Measurements from ENCODE around the gene RELN.

RELN gene

GRCh38 chr7:103628742-103629141 lies 360.7 kb downstream of the RELN start:
- no peaks in the 10 kb centered on the region for H4K20me1 ChIP-seq (ENCODE audit: insufficient read depth, low read length, poor library complexity, severe bottlenecking)
- H3K4me2 ChIP-seq (ENCODE audit: low read depth, low read length, poor library complexity, severe bottlenecking), result no peak overlapping the region
- H3K9ac ChIP-seq (ENCODE audit: low read depth, low read length, poor library complexity, severe bottlenecking), result no peak overlapping the region
- H3F3A ChIP-seq (ENCODE audit: low read depth), result no peaks in the 10 kb centered on the region
- H3K9me2 ChIP-seq (replicated peaks; ENCODE audit: low read depth, low read length), result no peaks in the 10 kb centered on the region
- no peak overlapping the region for H2AFZ ChIP-seq (ENCODE audit: low read length)
- no peaks in the 10 kb centered on the region for H3K4me1 ChIP-seq (ENCODE audit: insufficient read depth, low read length, poor library complexity, severe bottlenecking)
- no peaks in the 10 kb centered on the region for H3K79me2 ChIP-seq (ENCODE audit: insufficient read depth, low read length)
- no peak overlapping the region for H3K4me3 ChIP-seq (ENCODE audit: low read length, poor library complexity, severe bottlenecking)
- H3K27me3 ChIP-seq (ENCODE audit: insufficient read depth, low read length, poor library complexity, severe bottlenecking), result no peaks in the 10 kb centered on the region
- no peak for TF ChIP-seq CTCF (conservative IDR thresholded peaks at IDR 0.05; ENCODE audit: low read length)
- no peak for TF ChIP-seq EZH2phosphoT487 (IDR thresholded peaks at IDR 0.05; ENCODE audit: borderline replicate concordance)
- no peaks in the 10 kb centered on the region for H3K9me3 ChIP-seq (ENCODE audit: insufficient read depth, low read depth, low read length)
- H3K36me3 ChIP-seq (ENCODE audit: insufficient read depth, low read length), result no peaks in the 10 kb centered on the region

- Histone ChIP-seq H3F3A (ENCODE audit: low read depth) (no peaks in the 10 kb centered on the region), H3K4me2 (ENCODE audit: low read depth, low read length, poor library complexity, severe bottlenecking) (no peak overlapping the region), H3K79me2 (ENCODE audit: insufficient read depth, low read length) (no peaks in the 10 kb centered on the region), H3K9me2 (replicated peaks; ENCODE audit: low read depth, low read length) (no peaks in the 10 kb centered on the region), H4K20me1 (ENCODE audit: insufficient read depth, low read length, poor library complexity, severe bottlenecking) (no peaks in the 10 kb centered on the region), H3K9ac (ENCODE audit: low read depth, low read length, poor library complexity, severe bottlenecking) (no peak overlapping the region), H2AFZ (ENCODE audit: low read length) (no peak overlapping the region), H3K27me3 (ENCODE audit: insufficient read depth, low read length, poor library complexity, severe bottlenecking) (no peaks in the 10 kb centered on the region), H3K4me3 (ENCODE audit: low read length, poor library complexity, severe bottlenecking) (no peak overlapping the region), H3K36me3 (ENCODE audit: insufficient read depth, low read length) (no peaks in the 10 kb centered on the region), H3K4me1 (ENCODE audit: insufficient read depth, low read length, poor library complexity, severe bottlenecking) (no peaks in the 10 kb centered on the region), H3K9me3 (ENCODE audit: insufficient read depth, low read depth, low read length) (no peaks in the 10 kb centered on the region)
- TF ChIP-seq CTCF (conservative IDR thresholded peaks at IDR 0.05; ENCODE audit: low read length), result no peak
- no peak for TF ChIP-seq EZH2phosphoT487 (IDR thresholded peaks at IDR 0.05; ENCODE audit: borderline replicate concordance)
These were observed 362.7 kb downstream of the RELN start for GRCh38 chr7:103626776-103627175.

- Histone ChIP-seq H3K9ac (ENCODE audit: low read depth, low read length, poor library complexity, severe bottlenecking) (no peak overlapping the region), H3K9me2 (replicated peaks; ENCODE audit: low read depth, low read length) (no peaks in the 10 kb centered on the region), H3F3A (ENCODE audit: low read depth) (no peaks in the 10 kb centered on the region), H4K20me1 (ENCODE audit: insufficient read depth, low read length, poor library complexity, severe bottlenecking) (no peaks in the 10 kb centered on the region), H3K27me3 (ENCODE audit: insufficient read depth, low read length, poor library complexity, severe bottlenecking) (no peaks in the 10 kb centered on the region), H3K4me1 (ENCODE audit: insufficient read depth, low read length, poor library complexity, severe bottlenecking) (no peaks in the 10 kb centered on the region), H3K4me2 (ENCODE audit: low read depth, low read length, poor library complexity, severe bottlenecking) (no peak overlapping the region), H3K9me3 (ENCODE audit: insufficient read depth, low read depth, low read length) (no peaks in the 10 kb centered on the region), H3K36me3 (ENCODE audit: insufficient read depth, low read length) (no peaks in the 10 kb centered on the region), H3K79me2 (ENCODE audit: insufficient read depth, low read length) (no peaks in the 10 kb centered on the region), H2AFZ (ENCODE audit: low read length) (no peak overlapping the region), H3K4me3 (ENCODE audit: low read length, poor library complexity, severe bottlenecking) (no peak overlapping the region)
- TF ChIP-seq CTCF (conservative IDR thresholded peaks at IDR 0.05; ENCODE audit: low read length), result no peak
- TF ChIP-seq EZH2phosphoT487 (IDR thresholded peaks at IDR 0.05; ENCODE audit: borderline replicate concordance), result no peak
These were observed 367.2 kb downstream of the RELN start for GRCh38 chr7:103622274-103622673.
